ENCODE measurements around the gene ANKH. TPM values are rescaled to one million over a fixed set of nuclear protein-coding genes. Genes with fewer than 3 reads are reported as not detected.

The ANKH gene
- total RNA-seq, 1 donor from 2014 or later, result 10.3 TPM

DNA sequence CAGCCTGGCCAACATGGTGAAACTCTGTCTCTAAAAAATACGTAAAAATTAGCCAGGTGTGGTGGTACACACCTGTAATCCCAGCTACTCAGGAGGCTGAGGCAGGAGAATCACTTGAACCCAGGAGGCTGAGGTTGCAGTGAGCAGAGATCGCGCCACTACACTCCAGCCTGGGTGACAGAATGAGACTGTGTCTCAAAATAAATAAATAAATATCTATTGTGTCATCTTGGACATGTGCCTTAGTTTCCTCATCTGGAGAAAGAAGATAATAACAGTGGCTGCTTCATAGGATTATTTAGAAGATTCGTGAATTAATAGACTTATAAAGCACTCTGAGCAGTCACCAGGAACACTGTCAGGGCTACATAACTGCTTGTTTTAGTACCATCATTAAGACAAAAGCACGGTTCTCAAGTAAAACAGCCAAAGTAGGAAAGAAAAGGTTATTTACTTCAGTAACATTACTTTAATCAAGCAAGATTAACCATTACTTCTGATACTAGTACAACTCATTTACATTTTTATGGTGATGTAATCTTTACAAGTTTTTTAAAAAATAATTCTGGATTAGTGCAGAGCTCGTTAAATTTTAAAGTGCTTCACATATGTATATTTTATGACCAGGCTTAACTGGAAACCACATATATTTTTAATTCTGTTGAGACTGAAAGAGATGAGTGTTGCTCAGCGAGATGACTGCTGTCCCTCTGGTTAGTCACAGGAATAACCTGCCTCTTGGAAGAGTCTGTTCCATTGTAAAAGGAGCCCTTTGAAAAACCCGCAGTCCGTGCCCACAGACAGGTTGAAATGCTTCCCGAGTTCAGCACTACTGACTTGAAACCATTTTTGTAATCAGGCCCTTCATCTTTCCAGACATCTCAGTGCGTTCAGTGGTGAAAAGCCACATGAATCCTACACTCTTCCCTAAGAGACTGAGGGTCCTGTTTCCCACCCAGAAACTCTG lies 36.7 kb downstream of the ANKH start:
- DNase-seq (ENCODE audit: low read depth), result no peak
- TF ChIP-seq, protein P1, sequence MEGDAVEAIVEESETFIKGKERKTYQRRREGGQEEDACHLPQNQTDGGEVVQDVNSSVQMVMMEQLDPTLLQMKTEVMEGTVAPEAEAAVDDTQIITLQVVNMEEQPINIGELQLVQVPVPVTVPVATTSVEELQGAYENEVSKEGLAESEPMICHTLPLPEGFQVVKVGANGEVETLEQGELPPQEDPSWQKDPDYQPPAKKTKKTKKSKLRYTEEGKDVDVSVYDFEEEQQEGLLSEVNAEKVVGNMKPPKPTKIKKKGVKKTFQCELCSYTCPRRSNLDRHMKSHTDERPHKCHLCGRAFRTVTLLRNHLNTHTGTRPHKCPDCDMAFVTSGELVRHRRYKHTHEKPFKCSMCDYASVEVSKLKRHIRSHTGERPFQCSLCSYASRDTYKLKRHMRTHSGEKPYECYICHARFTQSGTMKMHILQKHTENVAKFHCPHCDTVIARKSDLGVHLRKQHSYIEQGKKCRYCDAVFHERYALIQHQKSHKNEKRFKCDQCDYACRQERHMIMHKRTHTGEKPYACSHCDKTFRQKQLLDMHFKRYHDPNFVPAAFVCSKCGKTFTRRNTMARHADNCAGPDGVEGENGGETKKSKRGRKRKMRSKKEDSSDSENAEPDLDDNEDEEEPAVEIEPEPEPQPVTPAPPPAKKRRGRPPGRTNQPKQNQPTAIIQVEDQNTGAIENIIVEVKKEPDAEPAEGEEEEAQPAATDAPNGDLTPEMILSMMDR (conservative IDR thresholded peaks at IDR 0.05; ENCODE audit: low read depth, low read length), result no peak
- H3K4me3 ChIP-seq (ENCODE audit: low read depth, low read length), result no peak overlapping the region

DNA sequence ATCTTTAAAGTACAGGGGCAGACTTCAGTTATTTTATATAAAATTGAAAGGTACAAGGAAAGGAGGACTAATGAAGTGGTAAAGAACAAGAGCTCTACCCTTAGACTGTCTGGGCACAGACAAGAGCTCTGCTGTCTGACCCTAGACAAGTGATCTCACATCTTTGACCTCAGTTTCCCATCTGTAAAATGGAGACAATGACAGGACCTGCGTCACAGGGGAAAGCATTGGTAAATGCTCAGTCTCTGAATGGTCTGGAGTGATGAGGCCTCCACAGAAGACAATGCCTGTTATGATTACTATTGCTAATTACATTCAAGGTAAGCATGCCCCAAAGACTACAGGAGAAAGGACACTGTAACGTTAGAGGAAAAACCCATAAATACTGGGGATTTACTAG lies 37.5 kb downstream of the ANKH start:
- no peak for DNase-seq (ENCODE audit: low read depth)
- TF ChIP-seq, protein P1 (conservative IDR thresholded peaks at IDR 0.05; ENCODE audit: low read depth, low read length), result no peak
- H3K4me3 ChIP-seq (ENCODE audit: low read depth, low read length), result no peak overlapping the region

DNA sequence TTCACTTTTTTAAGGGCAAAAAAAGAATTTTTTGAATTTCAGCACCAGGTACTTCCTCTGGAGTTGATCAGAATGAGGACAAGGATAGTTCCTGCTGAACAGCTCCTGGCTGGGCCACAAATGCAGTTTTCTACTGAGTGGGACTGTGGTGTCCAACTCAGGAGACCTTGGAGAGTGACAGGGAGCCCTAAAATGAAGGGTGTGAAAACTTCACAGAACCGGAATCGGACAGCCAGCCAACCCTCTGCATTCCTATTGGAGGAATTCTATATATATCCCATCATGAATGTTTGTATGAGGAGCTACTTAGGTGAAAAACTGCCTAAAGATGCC lies 40.6 kb downstream of the ANKH start:
- TF ChIP-seq, protein P1 (conservative IDR thresholded peaks at IDR 0.05; ENCODE audit: low read depth, low read length), result no peak
- no peak for DNase-seq (ENCODE audit: low read depth)
- H3K4me3 ChIP-seq (ENCODE audit: low read depth, low read length), result no peak overlapping the region

DNA sequence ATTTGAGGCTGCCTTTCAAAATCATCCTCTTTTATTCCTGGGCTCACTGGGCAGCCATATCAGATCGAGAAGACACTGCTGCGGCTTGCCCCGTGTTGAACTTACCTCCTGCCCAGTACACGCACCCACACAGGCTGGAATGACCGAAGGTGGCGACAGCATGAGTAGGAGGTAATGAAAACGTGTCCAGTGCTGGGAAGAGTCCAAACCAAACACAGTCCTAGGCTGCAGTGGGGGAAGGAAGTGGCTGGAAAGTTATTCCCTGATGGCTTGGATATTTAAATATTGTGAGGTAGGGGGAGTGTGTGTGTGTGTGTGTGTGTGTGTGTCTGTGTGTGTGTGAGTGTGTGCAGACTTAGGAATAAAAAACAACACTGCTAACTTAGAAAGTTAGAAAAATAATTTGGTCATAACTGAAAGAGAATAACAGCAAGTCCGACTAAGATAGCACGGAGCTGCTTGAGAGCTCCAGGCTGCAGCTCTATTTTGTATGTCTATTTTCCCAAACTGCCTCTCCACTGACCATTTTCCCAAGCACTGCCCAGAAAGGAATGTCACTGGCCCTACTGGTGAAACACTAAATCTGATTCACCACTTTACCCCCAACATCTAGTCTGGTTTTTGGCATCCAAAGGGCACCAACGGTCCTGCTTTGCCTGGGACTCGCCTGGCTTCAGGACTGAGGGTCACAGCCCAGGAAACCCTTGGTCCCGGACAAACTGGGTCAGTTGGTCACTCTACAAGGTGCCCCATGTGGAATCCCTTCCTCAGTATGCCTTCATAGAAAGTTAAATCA lies 41.2 kb downstream of the ANKH start:
- TF ChIP-seq, protein P1 (conservative IDR thresholded peaks at IDR 0.05; ENCODE audit: low read depth, low read length), result no peak
- H3K4me3 ChIP-seq (ENCODE audit: low read depth, low read length), result no peak overlapping the region
- DNase-seq (ENCODE audit: low read depth), result no peak

DNA sequence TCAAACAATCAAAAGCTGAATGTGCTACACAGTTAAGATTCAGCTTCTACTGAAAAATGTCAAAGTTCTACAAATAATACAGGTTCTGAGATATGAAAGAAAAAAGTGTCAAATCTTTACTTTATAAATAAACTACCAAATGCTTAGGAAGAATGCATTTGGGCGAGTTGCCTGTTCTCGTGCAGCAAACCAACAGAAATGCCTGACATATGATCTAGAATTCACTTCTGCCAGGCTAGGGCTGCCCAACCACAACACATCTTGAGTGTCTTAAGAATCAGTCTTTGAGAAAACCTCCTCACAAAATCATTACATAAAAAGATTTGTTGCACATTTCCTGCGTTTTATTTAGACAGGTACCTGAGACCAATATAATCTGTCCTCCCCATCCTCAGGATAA lies 42.2 kb downstream of the ANKH start:
- no peak overlapping the region for H3K4me3 ChIP-seq (ENCODE audit: low read depth, low read length)
- TF ChIP-seq, protein P1 (conservative IDR thresholded peaks at IDR 0.05; ENCODE audit: low read depth, low read length), result no peak
- no peak for DNase-seq (ENCODE audit: low read depth)

DNA sequence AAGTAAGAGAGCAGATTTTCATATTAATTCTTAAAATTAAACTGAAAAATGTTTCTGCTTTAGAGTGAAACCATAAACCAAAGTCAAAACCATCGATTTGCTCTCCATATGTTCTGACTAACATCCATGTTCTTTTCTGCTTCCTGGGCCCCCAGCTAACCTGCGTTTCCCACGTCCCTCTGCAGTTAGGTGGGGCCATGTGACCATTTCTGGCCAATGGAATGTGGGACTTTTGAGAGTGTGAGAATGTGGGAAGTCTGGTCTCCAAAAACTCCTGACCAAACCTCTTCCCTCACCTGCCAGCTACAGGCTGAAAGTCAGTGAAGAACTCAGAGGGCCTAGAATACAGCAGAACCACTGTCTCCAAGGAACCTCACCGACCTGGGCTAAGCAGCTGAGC lies 44.9 kb downstream of the ANKH start:
- TF ChIP-seq, protein P1 (conservative IDR thresholded peaks at IDR 0.05; ENCODE audit: low read depth, low read length), result no peak
- no peak for DNase-seq (ENCODE audit: low read depth)
- H3K4me3 ChIP-seq (ENCODE audit: low read depth, low read length), result no peak overlapping the region

Measured in epithelial cell of proximal tubule (primary cell).